ENCODE data around the gene EXD2.
A peak's percentile ranks its signal among the peaks of the same experiment; 100 is the strongest.
"Not testable (repeated sequence)": the region's sequence is repeated elsewhere in the genome, so short reads cannot be mapped to it uniquely, and the experiment has no call there.

The EXD2 gene

DNA sequence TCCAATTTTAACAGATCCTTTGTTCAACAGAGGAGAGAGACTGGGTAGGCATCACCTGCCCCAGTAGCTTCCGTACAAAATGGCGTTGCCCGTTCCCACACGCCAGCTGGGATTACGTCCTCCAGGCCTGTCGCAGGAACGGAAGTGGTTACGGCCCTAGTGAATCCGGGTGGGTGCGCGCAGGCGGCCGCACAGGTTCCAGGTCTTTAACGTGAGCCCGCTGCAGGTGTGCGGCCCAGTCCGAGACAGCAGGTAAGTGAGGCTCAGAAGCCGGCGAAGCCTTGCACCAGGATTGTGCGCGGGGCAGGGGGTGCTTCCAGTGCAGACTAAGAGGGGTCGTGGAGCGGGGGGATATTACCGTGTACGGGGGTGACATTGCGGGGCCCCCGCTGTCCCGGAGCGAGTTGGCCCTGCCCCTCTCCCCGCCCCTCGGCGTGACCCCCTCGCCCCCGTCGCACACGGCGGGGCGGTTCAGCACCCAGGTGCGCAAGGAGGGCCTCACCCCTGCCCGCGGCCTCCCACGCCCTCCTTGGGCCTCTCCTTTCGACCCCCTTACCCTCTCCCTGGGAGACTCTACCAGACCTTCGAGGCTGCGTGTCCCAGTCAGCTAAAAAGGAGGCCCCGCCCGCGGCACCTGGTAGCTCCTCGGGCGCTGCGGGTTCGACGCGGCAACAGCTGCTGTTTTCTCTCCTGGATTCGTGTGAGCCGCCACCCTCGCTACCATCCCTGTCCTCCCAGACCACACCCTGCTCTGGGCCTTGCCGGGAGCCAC lies at the start of gene EXD2:
Gene EXD2 (plus strand): TSS at position 159 of the 772 bp plus-strand sequence. CDS start 17,973 bp downstream, outside the sequence.
- peak; percentile 82 for DNase-seq

GRCh38 chr14:69141550-69141949 lies 49.7 kb upstream of the EXD2 start:
- DNase-seq = no peak

- DNase-seq = no peak
Observed at GRCh38 chr14:69142101-69142500, 49.2 kb upstream of the EXD2 start.

GRCh38 chr14:69149461-69150244 lies 41.6 kb upstream of the EXD2 start:
- DNase-seq = no peak

GRCh38 chr14:69151458-69152180 lies 39.7 kb upstream of the EXD2 start:
- peak; percentile 82 for DNase-seq

DNA sequence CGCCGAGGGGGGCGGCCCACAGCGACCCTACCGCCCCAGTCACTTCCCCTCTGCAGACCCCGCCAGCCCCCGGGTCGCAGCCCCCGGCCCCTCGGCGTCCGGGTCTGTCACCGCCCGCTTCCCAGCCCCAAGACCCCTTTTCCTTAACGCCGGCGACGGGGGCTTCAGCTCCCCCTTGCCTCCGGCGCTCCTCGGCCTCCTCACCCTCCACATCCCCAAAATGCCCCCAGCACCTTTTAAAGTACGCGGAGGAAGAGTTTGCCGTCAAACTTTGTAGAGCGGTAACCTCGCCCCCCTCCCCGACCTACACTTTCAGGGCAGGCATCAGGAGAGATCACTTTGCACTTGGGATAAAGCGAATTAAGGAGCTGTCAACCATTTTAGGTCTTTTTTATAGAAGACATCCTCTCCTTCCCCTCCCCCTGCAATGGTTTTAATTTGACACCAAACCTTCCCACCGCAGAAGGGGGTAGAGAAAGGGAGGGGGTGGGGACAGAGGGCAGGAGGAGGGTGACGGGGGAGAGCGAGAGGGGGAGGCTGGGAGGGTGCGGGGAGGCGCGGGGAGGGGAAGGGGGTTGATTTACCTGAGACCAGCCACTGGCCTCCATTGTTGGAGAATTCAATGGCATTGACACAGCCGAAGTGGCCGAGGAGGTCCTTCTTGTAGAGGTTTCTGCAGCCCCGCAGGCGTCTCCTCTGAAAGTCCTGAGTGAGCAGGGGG lies 39.0 kb upstream of the EXD2 start:
- peak; percentile 66 for DNase-seq

DNA sequence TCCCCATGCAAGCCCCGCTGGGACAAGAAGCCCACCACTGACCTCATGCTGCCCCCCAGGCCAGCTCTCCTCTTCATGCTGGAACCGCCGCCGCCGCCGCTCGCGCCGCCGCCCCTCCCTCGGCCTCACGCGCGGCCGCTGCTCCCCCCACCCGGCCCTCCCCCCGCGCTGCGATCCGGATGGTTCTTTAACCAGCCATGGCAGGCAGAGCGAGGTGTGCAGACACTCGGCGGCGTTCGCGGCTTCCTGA lies 38.5 kb upstream of the EXD2 start, which contains the start of gene DCAF5:
Gene DCAF5 (minus strand): TSS at position 218 of the 250 bp plus-strand sequence. CDS start 141 bp downstream, at position 77.
- peak; percentile 96 for DNase-seq

- DNase-seq = no peak
Observed at GRCh38 chr14:69153152-69153872, 38.0 kb upstream of the EXD2 start.

GRCh38 chr14:69153873-69154270 lies 37.4 kb upstream of the EXD2 start:
- peak; percentile 7 for DNase-seq

GRCh38 chr14:69154779-69155178 lies 36.5 kb upstream of the EXD2 start:
- DNase-seq = peak; percentile 7

DNA sequence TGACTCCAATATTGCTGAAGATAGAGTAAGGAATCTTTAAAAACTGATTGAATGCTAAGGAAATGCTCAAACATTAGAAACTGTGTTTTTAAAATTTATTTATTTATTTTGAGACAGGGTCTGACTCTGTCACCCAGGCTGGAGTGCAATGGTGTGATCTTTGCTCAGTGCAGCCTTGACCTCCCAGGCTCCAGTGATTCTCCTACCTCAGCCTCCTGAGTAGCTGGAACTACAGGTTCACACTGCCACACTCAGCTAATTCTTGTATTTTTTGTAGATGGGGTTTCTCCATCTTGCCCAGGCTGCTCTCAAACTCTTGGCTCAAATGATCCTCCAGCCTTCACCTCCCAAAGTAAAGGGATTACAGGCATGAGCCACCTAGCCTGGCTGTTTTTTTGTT lies 35.1 kb upstream of the EXD2 start:
- DNase-seq = no peak

- DNase-seq = no peak
Observed at GRCh38 chr14:69161590-69161989, 29.7 kb upstream of the EXD2 start.

GRCh38 chr14:69165787-69166186 lies 25.5 kb upstream of the EXD2 start:
- not testable (repeated sequence) for DNase-seq

GRCh38 chr14:69170839-69171238 lies 20.5 kb upstream of the EXD2 start:
- no peak for DNase-seq

GRCh38 chr14:69171569-69171968 lies 19.7 kb upstream of the EXD2 start:
- no peak for DNase-seq

DNA sequence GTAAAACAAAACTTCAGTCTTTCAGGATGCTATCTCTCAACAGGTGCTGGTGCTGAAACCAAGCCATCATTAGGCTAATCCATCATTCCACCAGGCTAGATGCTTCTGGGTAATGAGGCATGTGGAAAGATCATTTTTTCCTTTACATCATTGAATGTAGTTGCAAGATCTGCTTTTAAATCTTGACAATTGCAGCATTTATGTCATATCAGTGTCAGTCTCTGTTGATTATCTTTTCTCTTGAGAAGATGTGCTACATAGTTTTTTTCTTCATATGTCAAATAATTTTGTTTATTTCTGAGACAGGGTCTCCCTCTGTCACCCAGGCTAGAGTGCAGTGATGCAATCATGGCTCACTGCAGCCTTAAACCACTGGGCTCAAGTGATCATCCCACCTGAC lies 16.2 kb upstream of the EXD2 start:
- no peak for DNase-seq

GRCh38 chr14:69181491-69181890 lies 9.8 kb upstream of the EXD2 start:
- no peak for DNase-seq

GRCh38 chr14:69182580-69182979 lies 8.7 kb upstream of the EXD2 start:
- not testable (repeated sequence) for DNase-seq

DNA sequence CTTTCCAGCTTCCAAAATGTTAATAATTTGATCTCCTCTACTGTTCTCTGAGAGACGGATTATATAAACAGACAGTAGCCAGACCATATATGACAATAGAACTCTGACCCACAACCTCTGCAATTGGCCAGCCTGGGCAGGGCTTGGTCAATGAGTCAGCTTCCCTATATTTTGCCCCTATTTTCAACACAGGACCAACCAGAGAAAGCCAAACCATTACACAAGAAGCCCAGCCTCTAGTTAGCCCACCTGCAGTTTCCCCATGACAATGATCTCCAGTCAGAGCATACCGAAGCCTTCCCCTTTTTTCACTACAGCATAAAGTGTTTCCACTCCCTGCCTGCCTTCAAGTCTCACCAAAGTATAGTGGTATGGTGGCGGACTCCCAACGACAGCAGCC lies 7.6 kb upstream of the EXD2 start:
- no peak for DNase-seq

DNA sequence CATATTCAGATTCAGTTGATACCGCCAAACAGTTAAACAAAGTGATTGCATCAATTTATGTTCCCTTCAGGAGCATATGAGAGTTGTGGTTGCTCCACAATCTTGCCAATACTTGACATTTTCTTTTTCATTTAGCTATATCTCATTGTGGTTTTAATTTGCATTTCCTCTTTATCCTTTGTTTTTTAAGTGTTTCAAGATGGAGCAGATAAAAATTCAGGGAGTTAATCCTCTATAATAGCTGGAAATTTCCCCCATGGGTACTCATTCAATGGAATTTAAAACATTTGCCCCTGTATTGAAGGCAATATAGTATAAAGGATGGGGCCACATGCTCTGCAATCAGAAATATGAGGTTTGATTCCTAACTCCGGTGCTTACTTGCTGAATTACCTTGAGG lies 1.1 kb upstream of the EXD2 start:
- no peak for DNase-seq

DNA sequence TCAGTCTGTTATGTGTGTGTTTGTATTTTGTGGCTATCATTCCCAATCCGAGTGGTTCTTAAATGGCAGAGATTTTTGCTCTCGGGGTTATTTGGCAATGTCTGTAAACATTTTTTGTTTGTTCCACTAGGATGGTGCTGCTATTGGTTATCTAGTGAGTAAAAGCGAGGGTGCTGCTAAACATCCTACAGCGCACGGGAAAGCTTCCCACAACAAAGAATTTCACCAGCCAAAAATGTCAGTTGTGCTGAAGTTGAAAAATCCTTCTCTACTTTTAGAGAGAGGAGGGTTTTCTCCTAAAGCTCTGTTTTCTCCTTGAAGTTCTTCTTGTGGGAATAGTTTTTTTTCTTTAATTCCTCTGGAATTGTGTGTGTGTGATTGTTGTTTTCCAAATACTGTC lies 2.4 kb downstream of the EXD2 start:
- DNase-seq = peak; percentile 29

DNA sequence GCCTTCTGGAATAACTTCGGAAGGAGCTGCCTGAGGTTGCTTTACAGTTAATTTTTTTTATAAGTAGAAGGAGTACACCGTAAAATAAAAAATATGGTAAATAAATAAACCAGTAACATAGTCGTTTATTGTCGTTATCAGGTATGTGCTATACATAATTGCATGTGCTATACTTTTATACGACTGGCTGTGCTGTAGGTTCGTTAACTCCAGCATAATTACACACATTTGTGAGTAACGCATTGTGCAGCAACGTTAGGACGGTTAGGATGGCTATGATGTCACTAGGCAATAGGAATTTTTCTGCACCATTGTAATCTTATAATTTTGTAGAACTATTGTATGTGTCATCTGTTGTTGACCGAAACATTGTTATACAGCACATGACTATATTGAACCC lies 8.5 kb downstream of the EXD2 start:
- DNase-seq = no peak

Data from CD4-positive, alpha-beta T cell treated with Interleukin-17A for 4 hours (primary cell).